Body of pancreas (tissue), 4 donors: Measurements from ENCODE around the gene CSTPP1. TPM values are rescaled to one million over a fixed set of nuclear protein-coding genes. Genes with fewer than 3 reads are reported as not detected.
"Not testable (repeated sequence)": the region's sequence is repeated elsewhere in the genome, so short reads cannot be mapped to it uniquely, and the experiment has no call there.

ENCODE experiments used
- ATAC-seq: fragments of 150-250 bp; one replicate; pipeline ENCODE4 v1.9.1; 2016
- DNase-seq, 4 donors: peaks; one replicate each; pipeline ENCODE4 v3.0.0-alpha.2; 2019
- H3K27ac ChIP-seq, 4 donors: fragments of 200-600 bp; sonication (generic); 1 replicate in 3 of 4; 2 replicates in 1 of 4; pipeline versions ENCODE4 v1.5.1 to v1.6.1; 2016 to 2019; ENCODE audit warnings: mild to moderate bottlenecking in 1 of 4, mixed read lengths in 1 of 4, moderate library complexity in 1 of 4
- H3K27me3 ChIP-seq, 2 donors: fragments of 200-600 bp; sonication (generic); one replicate each; pipeline ENCODE4 v1.6.0; 2016; ENCODE audit warnings: mild to moderate bottlenecking in 1 of 2
- H3K36me3 ChIP-seq, 2 donors: fragments of 200-600 bp; sonication (generic); replicated peaks in 1 of 2; 2 replicates each; pipeline ENCODE4 v1.5.1; 2016; ENCODE audit warnings: low read depth in 2 of 2; ENCODE audit not compliant: insufficient read depth in 1 of 2
- H3K4me1 ChIP-seq: fragments of 200-600 bp; sonication (generic); one replicate; pipeline ENCODE4 v1.6.0; 2016
- H3K4me3 ChIP-seq, 2 donors: fragments of 200-600 bp; sonication (generic); 1 replicate in 1 of 2; 2 replicates in 1 of 2; pipeline ENCODE4 v1.5.1; 2016 to 2019
- H3K9me3 ChIP-seq, 3 donors: fragments of 200-600 bp; sonication (generic); 1 replicate in 2 of 3; 2 replicates in 1 of 3; pipeline ENCODE4 v1.5.1; 2016
- POLR2A ChIP-seq, 3 donors: fragments of 450-650 bp; IDR thresholded peaks; one replicate each; pipeline ENCODE4 v1.6.1; 2016; ENCODE audit warnings: antibody characterized with exemption in 3 of 3, mild to moderate bottlenecking in 2 of 3
- WGBS, 2 donors: methylation state at CpG; one replicate each; pipeline ENCODE4 v1.1.5; 2017; 5-methylcytosine and 5-hydroxymethylcytosine counted together
- intact Hi-C: fragments of 100-400 bp; cut with DNase I; formaldehyde crosslinking; loops from one replicate; pipeline ENCODE4 v1.15.1; 2023
- total RNA-seq, 2 donors: library from RNA; depleted of rRNA; stranded (reverse); fragments of >200 nt; gene quantifications; one replicate each; pipeline ENCODE4 v1.1.0, GENCODE V29; 2016
- TF ChIP-seq, protein P1 (sequence below), 7 experiments: fragments of 450-650 bp in 4 of 7; fragments of 200-600 bp in 3 of 7; sonication (generic) in 3 of 7; IDR thresholded peaks; one replicate each; pipeline ENCODE4 v1.5.1; 2016 to 2019; ENCODE audit warnings: antibody characterized with exemption in 7 of 7

Gene CSTPP1
- total RNA-seq, 2 donors from 2014 or later, result 11.2 to 13.2 TPM

DNA sequence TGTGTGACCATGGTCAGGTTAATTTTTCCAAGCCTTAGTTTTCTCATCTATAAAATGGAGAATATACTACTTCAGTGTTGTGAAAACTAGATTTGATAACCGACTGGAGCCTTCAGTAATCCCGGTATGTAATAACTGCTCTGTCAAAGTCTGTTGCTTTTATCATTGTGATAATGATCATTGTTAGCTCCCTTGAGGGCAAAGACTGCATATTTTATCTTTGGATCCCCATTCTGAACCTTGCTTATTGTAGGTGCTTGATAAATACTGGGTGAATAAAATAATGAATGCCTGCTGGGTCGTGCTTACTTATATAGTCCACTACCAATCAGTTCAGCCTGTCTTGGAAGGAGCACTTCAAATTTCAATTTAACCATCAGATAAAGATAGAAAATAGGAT lies 134.8 kb downstream of the CSTPP1 start:
- 57 to 66% methylated on average over 3 of the region's 3 CpGs for WGBS, 2 donors
- TF ChIP-seq POLR2A (IDR thresholded peaks at IDR 0.05), result no peak
- TF ChIP-seq, protein P1, sequence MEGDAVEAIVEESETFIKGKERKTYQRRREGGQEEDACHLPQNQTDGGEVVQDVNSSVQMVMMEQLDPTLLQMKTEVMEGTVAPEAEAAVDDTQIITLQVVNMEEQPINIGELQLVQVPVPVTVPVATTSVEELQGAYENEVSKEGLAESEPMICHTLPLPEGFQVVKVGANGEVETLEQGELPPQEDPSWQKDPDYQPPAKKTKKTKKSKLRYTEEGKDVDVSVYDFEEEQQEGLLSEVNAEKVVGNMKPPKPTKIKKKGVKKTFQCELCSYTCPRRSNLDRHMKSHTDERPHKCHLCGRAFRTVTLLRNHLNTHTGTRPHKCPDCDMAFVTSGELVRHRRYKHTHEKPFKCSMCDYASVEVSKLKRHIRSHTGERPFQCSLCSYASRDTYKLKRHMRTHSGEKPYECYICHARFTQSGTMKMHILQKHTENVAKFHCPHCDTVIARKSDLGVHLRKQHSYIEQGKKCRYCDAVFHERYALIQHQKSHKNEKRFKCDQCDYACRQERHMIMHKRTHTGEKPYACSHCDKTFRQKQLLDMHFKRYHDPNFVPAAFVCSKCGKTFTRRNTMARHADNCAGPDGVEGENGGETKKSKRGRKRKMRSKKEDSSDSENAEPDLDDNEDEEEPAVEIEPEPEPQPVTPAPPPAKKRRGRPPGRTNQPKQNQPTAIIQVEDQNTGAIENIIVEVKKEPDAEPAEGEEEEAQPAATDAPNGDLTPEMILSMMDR (IDR thresholded peaks at IDR 0.05), result no peak
- intact Hi-C loops, result no loop called here
- ATAC-seq (no peak), DNase-seq (no peak)
- H3K36me3 ChIP-seq, result no peaks in the 10 kb centered on the region
- H3K4me1 ChIP-seq, result peaks cover 8% of the 10 kb centered on the region
- H3K9me3 ChIP-seq, result no peaks in the 10 kb centered on the region
- H3K4me3 ChIP-seq, result no peak overlapping the region
- no peaks in the 10 kb centered on the region for H3K27me3 ChIP-seq
- no peak overlapping the region for H3K27ac ChIP-seq

DNA sequence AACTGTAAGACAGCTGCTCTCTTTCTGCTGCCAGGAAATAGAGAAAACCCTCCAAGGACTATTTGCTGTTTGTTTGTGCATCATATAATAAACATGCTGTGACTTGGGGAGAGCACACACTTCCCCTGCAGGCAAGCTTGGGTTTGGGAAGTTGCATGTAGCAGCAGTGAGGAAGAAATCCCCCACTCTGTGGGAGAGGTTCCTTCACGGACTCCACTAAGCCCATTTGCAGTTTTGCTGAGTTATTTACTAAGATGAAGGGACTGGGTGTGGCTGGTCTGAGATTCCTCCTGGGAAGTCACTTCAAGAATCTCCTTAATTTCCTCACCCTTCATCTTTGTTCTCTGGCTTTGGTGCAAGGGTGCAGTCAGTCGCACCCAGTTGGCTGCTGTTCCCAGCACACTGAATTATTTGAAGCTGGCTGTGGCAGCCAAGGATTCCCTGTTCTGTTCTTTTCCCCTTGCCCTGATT lies 135.3 kb downstream of the CSTPP1 start:
- H3K4me3 ChIP-seq, result no peak overlapping the region
- ATAC-seq (no peak), DNase-seq (no peak)
- no peaks in the 10 kb centered on the region for H3K9me3 ChIP-seq
- no peak overlapping the region for H3K27ac ChIP-seq
- TF ChIP-seq, protein P1 (IDR thresholded peaks at IDR 0.05), result no peak
- no peak for TF ChIP-seq POLR2A (IDR thresholded peaks at IDR 0.05)
- no peaks in the 10 kb centered on the region for H3K27me3 ChIP-seq
- intact Hi-C loops, result no loop called here
- peaks cover 8% of the 10 kb centered on the region for H3K4me1 ChIP-seq
- WGBS, 2 donors, result 80 to 89% methylated on average over 2 of the region's 2 CpGs
- no peaks in the 10 kb centered on the region for H3K36me3 ChIP-seq

DNA sequence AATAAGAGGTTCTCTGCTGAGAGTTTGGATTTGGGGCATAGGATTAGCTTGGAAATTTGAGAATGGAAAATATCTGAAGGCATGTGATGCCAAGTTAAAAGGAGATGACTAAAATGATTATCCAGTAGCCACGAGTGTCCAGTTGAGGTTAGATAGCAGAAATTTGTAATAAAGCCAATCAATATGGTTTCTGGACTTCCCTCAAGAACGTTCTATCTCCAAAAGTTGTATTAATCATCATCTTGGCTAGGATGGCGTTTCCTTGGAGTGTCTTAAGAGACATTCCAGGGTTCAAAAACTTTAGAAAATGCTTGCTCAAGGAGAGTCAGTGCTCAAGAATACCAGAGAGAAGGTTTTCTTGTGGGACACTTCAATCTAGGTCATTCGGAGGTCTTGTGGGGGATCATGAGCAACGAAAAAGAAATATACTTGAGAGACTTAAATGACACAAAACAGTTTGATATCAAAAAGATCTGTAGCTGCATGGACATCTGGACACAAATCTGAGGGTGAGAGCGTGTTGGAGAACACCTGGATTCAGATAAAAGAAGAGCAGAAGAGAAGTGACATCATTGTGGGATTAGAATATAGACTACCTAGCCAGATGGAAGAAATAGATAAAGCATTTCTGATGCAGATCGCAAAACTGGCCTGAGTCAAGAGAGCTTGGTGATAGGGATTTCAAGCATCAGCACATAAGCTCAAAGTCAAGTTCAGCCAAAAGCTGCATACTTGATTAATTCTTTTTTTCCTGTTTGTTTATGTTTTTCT lies 142.4 kb downstream of the CSTPP1 start:
- no peak overlapping the region for H3K4me3 ChIP-seq
- intact Hi-C loops, result no loop called here
- 61 to 71% methylated on average over 7 of the region's 7 CpGs for WGBS, 2 donors

DNA sequence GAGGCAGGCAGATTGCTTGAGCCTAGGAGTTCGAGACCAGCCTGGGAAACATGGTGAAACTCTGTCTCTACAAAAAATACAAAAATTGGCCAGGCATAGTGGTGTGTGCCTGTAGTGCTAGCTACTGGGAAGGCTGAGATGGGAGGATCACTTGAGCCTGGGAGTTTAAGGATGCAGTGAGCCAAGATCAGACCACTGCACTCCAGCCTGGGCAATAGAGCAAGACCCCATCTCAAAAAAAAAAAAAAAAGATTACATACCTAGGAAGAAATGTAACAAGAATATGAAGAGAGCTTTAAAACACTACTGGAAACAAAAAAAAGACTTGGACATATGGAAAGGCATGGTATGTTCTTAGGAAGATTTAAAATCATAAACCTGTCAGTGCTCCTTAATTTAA lies 144.2 kb downstream of the CSTPP1 start:
- H3K27me3 ChIP-seq, H3K27ac ChIP-seq, intact Hi-C loops, H3K9me3 ChIP-seq, DNase-seq, H3K4me1 ChIP-seq, H3K36me3 ChIP-seq, H3K4me3 ChIP-seq, ATAC-seq: not testable (repeated sequence)
- 91 to 94% methylated on average over 1 of the region's 1 CpG for WGBS, 2 donors

More for the DNA sequence above, 142.4 kb downstream of the CSTPP1 start:
- Histone ChIP-seq H3K27me3 (no peaks in the 10 kb centered on the region), H3K4me1 (no peaks in the 10 kb centered on the region), H3K9me3 (no peaks in the 10 kb centered on the region), H3K36me3 (no peaks in the 10 kb centered on the region), H3K27ac (no peak overlapping the region)
- ATAC-seq (no peak), DNase-seq (no peak)
- TF ChIP-seq, protein P1 (IDR thresholded peaks at IDR 0.05), result no peak
- TF ChIP-seq POLR2A (IDR thresholded peaks at IDR 0.05), result no peak

DNA sequence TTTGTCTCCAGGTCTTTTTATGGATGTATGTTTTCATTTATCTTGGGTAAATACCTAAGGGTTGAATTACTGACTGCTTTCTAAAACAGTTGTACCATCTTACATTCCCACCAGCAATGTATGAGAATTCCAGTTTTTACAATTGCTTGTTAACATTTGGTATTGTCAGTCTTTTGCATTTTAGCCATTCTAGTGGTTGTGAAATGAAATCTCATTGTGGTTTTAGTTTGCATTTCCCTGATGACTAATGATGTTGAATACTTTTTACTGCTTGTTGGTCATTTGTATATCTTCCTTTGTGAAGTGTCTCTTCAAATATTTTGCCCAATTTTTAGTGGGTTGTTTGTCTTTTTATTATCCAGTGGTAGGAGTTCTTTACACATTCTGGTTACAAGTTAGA lies 147.4 kb downstream of the CSTPP1 start:
- no peak for ATAC-seq
- intact Hi-C loops, result no loop called here
- no peaks in the 10 kb centered on the region for H3K27me3 ChIP-seq
- no peak overlapping the region for H3K27ac ChIP-seq
- no peaks in the 10 kb centered on the region for H3K4me1 ChIP-seq
- H3K4me3 ChIP-seq, result no peak overlapping the region
- H3K36me3 ChIP-seq, result no peaks in the 10 kb centered on the region
- TF ChIP-seq POLR2A (IDR thresholded peaks at IDR 0.05), result no peak
- TF ChIP-seq, protein P1 (IDR thresholded peaks at IDR 0.05), result no peak
- no peak for DNase-seq
- H3K9me3 ChIP-seq, result no peaks in the 10 kb centered on the region
